Gastrocnemius medialis (tissue), 4 donors: ENCODE results near the gene CSNK2A1.

Experiments used
- CTCF ChIP-seq, 5 experiments: fragments of 450-650 bp in 3 of 5; fragments of 200-600 bp in 2 of 5; sonication (generic) in 2 of 5; IDR thresholded peaks in 4 of 5; conservative IDR thresholded peaks in 1 of 5; 1 replicate in 4 of 5; 2 replicates in 1 of 5; pipeline ENCODE4 v1.5.1; 2016 to 2019; ENCODE audit warnings: antibody characterized with exemption in 5 of 5, mild to moderate bottlenecking in 3 of 5, moderate library complexity in 3 of 5
- POLR2A ChIP-seq, 2 donors: fragments of 450-650 bp; IDR thresholded peaks; one replicate each; pipeline ENCODE4 v1.6.1; 2017; ENCODE audit warnings: antibody characterized with exemption in 2 of 2, mild to moderate bottlenecking in 2 of 2, moderate library complexity in 2 of 2

DNA sequence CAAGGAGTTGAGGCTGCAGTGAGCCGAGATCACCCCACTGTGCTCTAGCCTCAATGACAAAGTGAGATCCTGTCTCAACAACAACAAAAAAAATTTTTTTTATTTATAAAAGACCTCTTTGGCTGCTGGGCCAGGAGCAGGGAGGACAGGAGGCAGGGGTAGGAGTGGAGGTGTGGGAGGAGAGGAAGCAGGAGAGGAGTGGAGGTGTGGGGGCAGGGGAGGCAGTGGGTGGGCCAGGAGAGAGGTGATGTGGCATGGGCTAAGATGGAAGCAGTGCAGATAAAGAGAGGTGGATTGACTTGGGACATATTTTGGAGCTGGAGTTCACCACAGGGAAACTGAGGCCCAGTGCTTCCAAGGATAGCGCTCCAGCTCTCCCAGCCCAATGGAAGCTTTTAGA, 13.4 kb upstream of the CSNK2A1 start:
- TF ChIP-seq POLR2A (IDR thresholded peaks at IDR 0.05) (no peak), CTCF (IDR thresholded peaks at IDR 0.05 in 4 of 5, conservative IDR thresholded peaks at IDR 0.05 in 1 of 5) (no peak)
